CD8-positive, alpha-beta memory T cell (primary cell): Measurements from ENCODE around the gene SMC5. TPM values are rescaled to one million over a fixed set of nuclear protein-coding genes. Genes with fewer than 3 reads are reported as not detected.

ENCODE experiments used
- CTCF ChIA-PET: fragments of 350-600 bp; sonication (Branson Sonifier 250); formaldehyde crosslinking; loops from one replicate; lab custom pipeline; 2021; ENCODE audit warnings: antibody characterized with exemption; lab: Charles Lee
- POLR2A ChIA-PET: fragments of 350-600 bp; sonication (Branson Sonifier 250); formaldehyde crosslinking; loops from one replicate; lab custom pipeline; 2021; ENCODE audit warnings: antibody characterized with exemption; lab: Charles Lee
- DNase-seq, 5 donors: peaks; one replicate each; pipeline versions ENCODE4 v3.0.0 to v3.0.0-alpha.2; 2020 to 2022; ENCODE audit warnings: mixed read lengths in 1 of 5
- H3K27ac ChIP-seq: one replicate; pipeline ENCODE4 v1.7.0; 2013; ENCODE audit warnings: low read depth, mild to moderate bottlenecking, low read length, moderate library complexity
- H3K27me3 ChIP-seq: 2 replicates; pipeline ENCODE4 v1.7.0; 2013; ENCODE audit warnings: low read length, mild to moderate bottlenecking; ENCODE audit not compliant: insufficient read depth, poor library complexity, severe bottlenecking
- H3K36me3 ChIP-seq: 2 replicates; pipeline ENCODE4 v1.7.0; 2013; ENCODE audit warnings: mild to moderate bottlenecking, low read length, moderate library complexity; ENCODE audit not compliant: insufficient read depth
- H3K4me1 ChIP-seq: 2 replicates; pipeline ENCODE4 v1.7.0; 2013; ENCODE audit warnings: mild to moderate bottlenecking, low read length, moderate library complexity; ENCODE audit not compliant: insufficient read depth
- H3K4me3 ChIP-seq: 2 replicates; pipeline ENCODE4 v1.7.0; 2013; ENCODE audit warnings: mild to moderate bottlenecking, low read length
- H3K9me3 ChIP-seq: 2 replicates; pipeline ENCODE4 v1.7.0; 2013; ENCODE audit warnings: mild to moderate bottlenecking, low read length
- H3K27ac Mint-ChIP-seq, 8 donors: one replicate each; pipeline ENCODE4 v1.8.0; 2020 to 2021; ENCODE audit warnings: mixed read lengths in 8 of 8, mild to moderate bottlenecking in 6 of 8, inconsistent platforms in 3 of 8, moderate library complexity in 3 of 8
- H3K27me3 Mint-ChIP-seq, 2 donors: one replicate each; pipeline ENCODE4 v1.8.0; 2020 to 2021; ENCODE audit warnings: mixed read lengths in 2 of 2, mild to moderate bottlenecking in 1 of 2, moderate library complexity in 1 of 2
- H3K36me3 Mint-ChIP-seq, 3 donors: one replicate each; pipeline ENCODE4 v1.8.0; 2020 to 2021; ENCODE audit warnings: mixed read lengths in 3 of 3, inconsistent platforms in 1 of 3, mild to moderate bottlenecking in 1 of 3
- H3K4me1 Mint-ChIP-seq, 3 donors: one replicate each; pipeline ENCODE4 v1.8.0; 2020 to 2021; ENCODE audit warnings: mixed read lengths in 3 of 3, inconsistent platforms in 1 of 3, mild to moderate bottlenecking in 1 of 3
- H3K4me3 Mint-ChIP-seq, 7 donors: one replicate each; pipeline ENCODE4 v1.8.0; 2020 to 2021; ENCODE audit warnings: mixed read lengths in 7 of 7, mild to moderate bottlenecking in 6 of 7, moderate library complexity in 4 of 7, inconsistent platforms in 2 of 7
- H3K9me3 Mint-ChIP-seq, 5 donors: one replicate each; pipeline ENCODE4 v1.8.0; 2020 to 2022; ENCODE audit warnings: mixed read lengths in 5 of 5, mild to moderate bottlenecking in 3 of 5, moderate library complexity in 2 of 5, inconsistent platforms in 1 of 5
- polyA plus RNA-seq: library from polyadenylated mRNA; unstranded; fragments of 300-500 nt; fragmentation: Illumina TruSeq; gene quantifications from one replicate; pipeline ENCODE4 v1.2.3, GENCODE V29; 2021
- total RNA-seq, 2 experiments: library from RNA; stranded (reverse); gene quantifications; one replicate each; pipeline ENCODE4 v1.2.3, GENCODE V29; 2021

The SMC5 gene
- total RNA-seq, result 10 to 100 TPM; 42.2 TPM
- polyA plus RNA-seq, result 18.9 TPM

DNA sequence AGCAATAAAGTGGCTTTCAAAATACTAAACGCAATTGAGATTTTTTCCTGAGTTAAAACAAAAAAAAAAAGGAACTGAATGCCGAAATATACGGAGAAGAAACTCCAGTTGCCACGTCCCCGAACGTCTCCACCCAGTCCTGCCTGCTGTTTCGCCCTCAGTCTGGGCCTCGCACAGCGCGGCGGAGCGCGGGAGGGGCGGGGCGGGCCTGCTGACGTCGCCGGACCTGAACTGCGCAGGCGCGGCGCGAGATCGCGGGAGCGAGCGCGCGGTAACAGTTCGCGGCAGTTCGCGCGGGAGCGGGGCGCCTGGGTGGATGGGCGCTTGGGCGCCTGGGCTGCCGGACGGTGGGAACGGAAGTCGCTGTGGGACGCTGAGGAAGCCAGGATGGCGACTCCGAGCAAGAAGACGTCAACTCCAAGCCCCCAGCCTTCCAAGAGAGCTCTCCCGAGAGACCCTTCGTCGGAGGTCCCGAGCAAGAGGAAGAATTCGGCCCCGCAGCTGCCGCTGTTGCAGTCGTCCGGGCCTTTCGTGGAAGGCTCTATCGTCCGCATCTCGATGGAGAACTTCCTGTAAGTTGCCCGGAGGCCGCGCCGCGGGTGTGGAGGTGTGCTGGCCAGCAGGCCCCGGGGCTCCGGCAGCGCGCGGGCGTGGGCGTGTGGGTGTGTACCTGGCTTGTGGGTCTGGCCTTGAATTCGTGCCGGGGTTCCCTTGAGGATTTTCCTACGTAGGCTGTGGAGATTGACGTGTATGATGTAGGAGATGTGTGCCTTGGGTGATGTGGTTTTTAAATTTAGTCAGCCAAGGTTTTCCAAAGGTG, at the start of gene SMC5:
TSS of gene SMC5 (plus strand) at position 287 of the 820 bp plus-strand sequence. CDS start at position 388, 101 bp downstream.
- H3K27me3 ChIP-seq, result no peaks in the 10 kb centered on the region
- peak within 1 kb of the TSS; percentile 92 for H3K27ac ChIP-seq
- peak; percentile 83 to 93 (median 91) for DNase-seq
- CTCF ChIA-PET, result no interaction called here
- Mint-ChIP-seq H3K36me3 (peaks cover 0 to 22% (median 5%) of the 10 kb centered on the region in 3 donors), H3K4me3 (peak within 1 kb of the TSS; percentile 87 to 98 (median 95)), H3K27me3 (peaks cover 0 to 2% of the 10 kb centered on the region in 2 donors), H3K9me3 (no peaks in the 10 kb centered on the region), H3K27ac (peak within 1 kb of the TSS; percentile 89 to 100 (median 98)), H3K4me1 (peaks cover 48 to 59% (median 54%) of the 10 kb centered on the region in 3 donors)
- H3K4me3 ChIP-seq, result peak within 1 kb of the TSS; percentile 95
- H3K9me3 ChIP-seq, result no peaks in the 10 kb centered on the region
- H3K4me1 ChIP-seq, result peaks cover 52% of the 10 kb centered on the region
- POLR2A ChIA-PET, result interaction anchor here (0.7 to 2.2 kb wide), 2 partner anchors 161 to 167 kb away, joined by 4 to 10 read pairs; no protein-coding TSS in a partner anchor
- H3K36me3 ChIP-seq, result no peaks in the 10 kb centered on the region

DNA sequence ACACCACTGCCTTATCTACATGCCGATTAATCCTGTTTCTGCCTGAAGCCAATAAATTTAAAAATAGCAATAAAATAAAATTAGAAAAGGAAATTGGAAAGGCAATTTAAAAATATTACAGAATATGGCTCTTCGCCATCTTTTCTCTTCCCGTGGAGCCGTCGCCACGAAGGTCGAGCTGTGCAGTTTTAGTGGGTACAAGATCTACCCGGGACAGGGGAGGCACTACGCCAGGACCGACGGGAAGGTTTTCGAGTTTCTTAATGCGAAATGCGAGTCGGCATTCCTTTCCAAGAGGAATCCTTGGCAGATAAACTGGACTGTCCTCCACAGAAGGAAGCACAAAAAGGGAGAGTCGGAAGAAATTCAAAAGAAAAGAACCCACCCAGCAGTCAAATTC, 41.7 kb upstream of the SMC5 start:
- no peaks in the 10 kb centered on the region for H3K27me3 ChIP-seq
- H3K9me3 Mint-ChIP-seq, result peaks cover 2 to 24% (median 10%) of the 10 kb centered on the region in 5 donors
- no peak overlapping the region for H3K4me3 Mint-ChIP-seq
- no peak overlapping the region for H3K4me3 ChIP-seq
- ChIA-PET CTCF (no interaction called here), POLR2A (no interaction called here)
- H3K4me1 ChIP-seq, result no peaks in the 10 kb centered on the region
- no peaks in the 10 kb centered on the region for H3K9me3 ChIP-seq
- H3K27ac Mint-ChIP-seq, result no peak overlapping the region
- H3K4me1 Mint-ChIP-seq, result no peaks in the 10 kb centered on the region
- DNase-seq, result no peak
- peaks cover 2 to 5% of the 10 kb centered on the region in 2 donors for H3K27me3 Mint-ChIP-seq
- H3K27ac ChIP-seq, result no peak overlapping the region
- H3K36me3 Mint-ChIP-seq, result peaks cover 14 to 30% (median 17%) of the 10 kb centered on the region in 3 donors
- H3K36me3 ChIP-seq, result no peaks in the 10 kb centered on the region

DNA sequence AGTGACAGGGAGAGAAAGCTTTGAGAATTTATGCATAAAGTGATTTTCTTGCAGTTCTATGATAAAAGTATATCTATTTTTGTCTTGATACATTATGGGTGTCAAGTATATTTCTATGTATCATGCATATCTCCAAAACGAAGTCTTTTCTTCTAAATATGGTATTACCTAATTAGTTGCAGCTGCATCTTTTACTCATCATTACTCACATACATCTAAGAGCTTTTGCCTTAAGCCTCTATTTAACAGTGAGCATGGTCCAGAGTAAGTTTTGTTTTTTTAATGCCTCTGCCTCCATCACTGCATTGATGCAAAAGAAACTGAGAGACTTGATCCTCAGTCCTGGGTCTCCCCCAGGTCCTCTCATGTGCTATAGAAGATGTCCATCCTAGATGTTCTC, 40.0 kb upstream of the SMC5 start:
- CTCF ChIA-PET, result interaction anchor here (1.6 kb wide), 1 partner anchor 9 kb away, joined by 4 read pairs; no protein-coding TSS in a partner anchor
- no peak overlapping the region for H3K27ac ChIP-seq
- H3K4me1 Mint-ChIP-seq, result no peaks in the 10 kb centered on the region
- H3K27ac Mint-ChIP-seq, result no peak overlapping the region
- DNase-seq, result no peak
- peaks cover 11 to 22% (median 12%) of the 10 kb centered on the region in 3 donors for H3K36me3 Mint-ChIP-seq
- no peaks in the 10 kb centered on the region for H3K36me3 ChIP-seq
- no peaks in the 10 kb centered on the region for H3K27me3 ChIP-seq
- no peaks in the 10 kb centered on the region for H3K4me1 ChIP-seq
- H3K9me3 ChIP-seq, result no peaks in the 10 kb centered on the region
- POLR2A ChIA-PET, result no interaction called here
- no peak overlapping the region for H3K4me3 Mint-ChIP-seq
- H3K27me3 Mint-ChIP-seq, result peaks cover 0 to 2% of the 10 kb centered on the region in 2 donors
- H3K4me3 ChIP-seq, result no peak overlapping the region
- peaks cover 0 to 11% (median 0%) of the 10 kb centered on the region in 5 donors for H3K9me3 Mint-ChIP-seq

DNA sequence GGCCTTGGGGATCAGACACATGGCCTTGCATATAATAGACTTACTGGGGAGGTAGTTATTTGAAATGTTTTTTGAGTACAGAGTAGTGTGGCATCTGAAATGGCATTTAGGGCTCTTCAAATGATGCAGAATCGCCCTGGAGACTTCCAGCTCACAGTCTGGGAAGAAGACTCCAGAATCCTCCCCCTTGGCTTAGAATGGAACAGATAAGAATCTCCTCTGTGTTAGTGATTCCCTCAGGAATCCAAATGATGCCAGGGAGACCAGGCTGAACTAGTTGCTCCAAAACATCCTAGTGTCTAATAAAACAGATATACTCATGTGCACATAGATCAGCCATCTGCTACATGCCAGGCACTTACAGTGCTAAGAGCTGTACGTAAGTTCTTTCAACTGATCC, 38.6 kb upstream of the SMC5 start:
- H3K9me3 Mint-ChIP-seq, result no peaks in the 10 kb centered on the region
- Histone ChIP-seq H3K27me3 (no peaks in the 10 kb centered on the region), H3K27ac (no peak overlapping the region), H3K36me3 (no peaks in the 10 kb centered on the region), H3K4me3 (no peak overlapping the region), H3K9me3 (no peaks in the 10 kb centered on the region), H3K4me1 (no peaks in the 10 kb centered on the region)
- H3K4me3 Mint-ChIP-seq, result no peak overlapping the region
- H3K27ac Mint-ChIP-seq, result no peak overlapping the region
- CTCF ChIA-PET, result no interaction called here
- peaks cover 2 to 7% (median 3%) of the 10 kb centered on the region in 3 donors for H3K36me3 Mint-ChIP-seq
- H3K4me1 Mint-ChIP-seq, result no peaks in the 10 kb centered on the region
- POLR2A ChIA-PET, result no interaction called here
- DNase-seq, result no peak
- peaks cover 0 to 2% of the 10 kb centered on the region in 2 donors for H3K27me3 Mint-ChIP-seq

DNA sequence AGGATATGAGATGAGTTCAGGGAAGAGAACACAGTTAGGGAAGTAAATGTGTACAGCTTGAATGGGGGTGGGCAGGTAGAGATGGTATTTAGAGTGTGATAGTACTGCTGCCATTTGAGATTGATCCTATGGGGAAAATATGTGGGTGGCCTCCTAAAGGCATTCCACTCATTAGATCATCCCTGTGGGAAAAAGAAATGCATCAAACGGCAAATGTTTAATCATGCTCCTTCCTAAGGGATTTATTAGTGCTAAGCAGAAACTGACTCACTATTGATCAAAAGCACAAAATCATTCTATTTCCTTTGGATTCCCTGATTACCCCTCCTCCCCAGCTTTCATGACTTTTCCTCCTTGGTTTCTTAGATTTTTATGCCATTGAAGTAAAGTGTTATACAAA, 36.4 kb upstream of the SMC5 start:
- CTCF ChIA-PET, result no interaction called here
- no peaks in the 10 kb centered on the region for H3K9me3 Mint-ChIP-seq

DNA sequence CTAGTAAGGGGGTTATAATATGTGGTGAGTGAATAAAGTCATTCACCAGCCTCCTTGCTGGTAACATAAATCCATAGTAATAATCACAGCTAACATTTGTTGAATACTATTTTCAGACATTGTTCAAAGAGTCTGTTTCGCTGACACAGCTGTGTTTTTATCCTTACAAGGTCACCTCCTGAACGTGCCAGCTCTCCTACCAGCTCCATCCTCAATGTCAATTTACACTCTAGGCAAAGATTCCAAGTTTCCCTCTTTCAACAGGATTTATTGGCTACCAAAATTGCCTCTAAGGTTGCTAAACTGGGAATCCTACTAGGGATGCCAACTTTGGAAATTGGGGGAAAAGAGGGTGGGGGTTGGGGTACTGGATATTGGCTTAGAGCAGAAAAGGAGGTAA, 30.7 kb upstream of the SMC5 start:
- Mint-ChIP-seq H3K4me1 (no peaks in the 10 kb centered on the region), H3K4me3 (no peak overlapping the region), H3K27me3 (peaks cover 1 to 7% of the 10 kb centered on the region in 2 donors), H3K9me3 (no peaks in the 10 kb centered on the region), H3K36me3 (peaks cover 0 to 7% (median 0%) of the 10 kb centered on the region in 3 donors), H3K27ac (no peak overlapping the region)
- H3K4me1 ChIP-seq, result no peaks in the 10 kb centered on the region
- no peaks in the 10 kb centered on the region for H3K9me3 ChIP-seq
- no peaks in the 10 kb centered on the region for H3K27me3 ChIP-seq
- DNase-seq, result no peak
- CTCF ChIA-PET, result interaction anchor here (1.4 kb wide), 1 partner anchor 10 kb away, joined by 4 read pairs; no protein-coding TSS in a partner anchor
- POLR2A ChIA-PET, result no interaction called here
- H3K36me3 ChIP-seq, result no peaks in the 10 kb centered on the region
- H3K27ac ChIP-seq, result no peak overlapping the region
- H3K4me3 ChIP-seq, result no peak overlapping the region

More for the DNA sequence above, 36.4 kb upstream of the SMC5 start:
- Histone ChIP-seq H3K9me3 (no peaks in the 10 kb centered on the region), H3K36me3 (no peaks in the 10 kb centered on the region), H3K4me1 (no peaks in the 10 kb centered on the region), H3K4me3 (no peak overlapping the region), H3K27ac (no peak overlapping the region), H3K27me3 (no peaks in the 10 kb centered on the region)
- Mint-ChIP-seq H3K4me1 (no peaks in the 10 kb centered on the region), H3K27ac (no peak overlapping the region), H3K36me3 (no peaks in the 10 kb centered on the region), H3K4me3 (no peak overlapping the region), H3K27me3 (peaks cover 0 to 2% of the 10 kb centered on the region in 2 donors)
- DNase-seq, result no peak
- POLR2A ChIA-PET, result no interaction called here

DNA sequence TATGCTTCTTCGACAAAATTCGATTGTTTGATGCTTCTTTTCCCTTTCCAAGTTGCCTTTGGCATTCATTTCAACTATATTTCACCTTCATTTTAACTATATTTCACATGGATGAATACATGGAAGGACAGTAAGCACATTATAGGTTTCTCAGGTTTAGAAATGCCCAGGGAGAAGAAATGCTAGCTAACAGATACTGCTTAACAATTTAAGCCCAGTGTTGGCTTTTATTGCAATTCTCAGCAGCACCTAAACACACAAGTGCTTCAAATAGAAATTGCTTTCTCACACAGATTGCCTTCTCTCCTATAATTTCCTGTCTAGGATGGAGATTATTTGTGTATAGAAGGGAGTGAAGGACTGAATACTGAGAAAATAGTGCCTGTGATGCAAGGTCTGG, 30.2 kb upstream of the SMC5 start:
- Histone ChIP-seq H3K27me3 (no peaks in the 10 kb centered on the region), H3K9me3 (no peaks in the 10 kb centered on the region), H3K4me1 (no peaks in the 10 kb centered on the region), H3K36me3 (no peaks in the 10 kb centered on the region), H3K4me3 (no peak overlapping the region), H3K27ac (no peak overlapping the region)
- Mint-ChIP-seq H3K27me3 (peaks cover 2 to 10% of the 10 kb centered on the region in 2 donors), H3K27ac (no peak overlapping the region), H3K4me1 (peaks cover 0 to 1% (median under 1%) of the 10 kb centered on the region in 3 donors), H3K36me3 (peaks cover 0 to 7% (median under 1%) of the 10 kb centered on the region in 3 donors), H3K9me3 (no peaks in the 10 kb centered on the region), H3K4me3 (no peak overlapping the region)
- no peak for DNase-seq
- ChIA-PET POLR2A (no interaction called here), CTCF (interaction anchor here (1.4 kb wide), 1 partner anchor 10 kb away, joined by 4 read pairs; no protein-coding TSS in a partner anchor)

DNA sequence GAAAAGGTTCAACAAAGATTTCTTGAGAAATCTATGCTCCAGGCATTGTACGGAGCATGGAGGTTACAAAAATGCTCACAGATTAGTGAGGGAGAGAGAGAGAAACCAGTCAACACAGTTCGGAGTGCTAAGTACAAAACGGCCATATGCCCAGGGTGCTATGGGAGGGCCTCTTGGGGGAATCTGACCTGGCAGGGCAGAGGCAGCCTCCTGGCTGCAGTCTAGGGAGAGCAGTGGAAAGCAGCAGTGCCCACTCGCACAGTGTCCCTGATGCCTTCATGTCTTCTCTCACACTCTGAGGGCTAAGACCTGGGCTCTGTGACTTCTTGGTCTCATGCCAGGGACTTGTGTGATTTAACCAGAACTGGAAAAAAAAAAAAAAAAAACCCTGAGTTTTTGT, 29.8 kb upstream of the SMC5 start:
- ChIA-PET CTCF (no interaction called here), POLR2A (no interaction called here)
- H3K27me3 ChIP-seq, result no peaks in the 10 kb centered on the region
- H3K36me3 Mint-ChIP-seq, result peaks cover 0 to 7% (median 2%) of the 10 kb centered on the region in 3 donors
- peaks cover 0 to 2% (median 0%) of the 10 kb centered on the region in 5 donors for H3K9me3 Mint-ChIP-seq
- DNase-seq, result no peak
- no peaks in the 10 kb centered on the region for H3K4me1 ChIP-seq
- H3K9me3 ChIP-seq, result no peaks in the 10 kb centered on the region
- no peak overlapping the region for H3K27ac Mint-ChIP-seq
- peaks cover 5 to 15% of the 10 kb centered on the region in 2 donors for H3K27me3 Mint-ChIP-seq
- H3K27ac ChIP-seq, result no peak overlapping the region
- H3K4me3 ChIP-seq, result no peak overlapping the region
- no peak overlapping the region for H3K4me3 Mint-ChIP-seq
- peaks cover 0 to 5% (median 5%) of the 10 kb centered on the region in 3 donors for H3K4me1 Mint-ChIP-seq
- no peaks in the 10 kb centered on the region for H3K36me3 ChIP-seq
